Fibroblast of villous mesenchyme (primary cell): Measurements from ENCODE around the gene ZNF423. TPM values are rescaled to one million over a fixed set of nuclear protein-coding genes. Genes with fewer than 3 reads are reported as not detected.

ENCODE experiments used
- DNase-seq: peaks from one replicate; pipeline ENCODE4 v3.0.0-alpha.2; 2010; ENCODE audit warnings: low read depth
- H3K4me3 ChIP-seq: 2 replicates; pipeline ENCODE4 v1.5.1; 2011; ENCODE audit warnings: low read depth, mild to moderate bottlenecking, low read length
- total RNA-seq: library from RNA; depleted of rRNA; stranded (reverse); fragments of >200 nt; gene quantifications from 2 replicates; pipeline ENCODE4 v1.2.3, GENCODE V29; 2012
- TF ChIP-seq, protein P1 (sequence below): IDR thresholded peaks from 2 replicates; pipeline ENCODE4 v1.5.1; 2012; ENCODE audit warnings: low read depth, mild to moderate bottlenecking, low read length; ENCODE audit not compliant: insufficient read depth

The ZNF423 gene
- total RNA-seq, 1 donor: 0.43 TPM

DNA sequence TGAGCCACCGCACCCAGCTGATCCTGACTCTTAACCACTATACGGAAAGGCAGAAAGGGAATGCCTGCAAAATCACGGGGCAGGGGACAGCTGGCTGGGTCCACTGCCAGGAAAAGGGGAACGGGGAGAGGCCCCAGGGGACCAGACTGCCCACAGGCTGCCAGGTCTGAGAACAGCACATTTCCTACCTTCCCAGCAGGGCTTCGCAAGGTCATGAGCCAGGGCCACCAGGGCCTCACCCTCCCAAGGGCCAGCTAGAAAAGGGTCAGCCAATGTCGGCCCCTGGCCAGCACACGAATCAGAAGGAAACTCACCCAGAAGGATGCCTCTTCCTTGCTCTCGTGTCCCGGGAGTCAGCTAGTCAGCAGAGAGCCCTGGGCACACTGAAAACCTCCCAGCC, 118.4 kb downstream of the ZNF423 start:
- TF ChIP-seq, protein P1, sequence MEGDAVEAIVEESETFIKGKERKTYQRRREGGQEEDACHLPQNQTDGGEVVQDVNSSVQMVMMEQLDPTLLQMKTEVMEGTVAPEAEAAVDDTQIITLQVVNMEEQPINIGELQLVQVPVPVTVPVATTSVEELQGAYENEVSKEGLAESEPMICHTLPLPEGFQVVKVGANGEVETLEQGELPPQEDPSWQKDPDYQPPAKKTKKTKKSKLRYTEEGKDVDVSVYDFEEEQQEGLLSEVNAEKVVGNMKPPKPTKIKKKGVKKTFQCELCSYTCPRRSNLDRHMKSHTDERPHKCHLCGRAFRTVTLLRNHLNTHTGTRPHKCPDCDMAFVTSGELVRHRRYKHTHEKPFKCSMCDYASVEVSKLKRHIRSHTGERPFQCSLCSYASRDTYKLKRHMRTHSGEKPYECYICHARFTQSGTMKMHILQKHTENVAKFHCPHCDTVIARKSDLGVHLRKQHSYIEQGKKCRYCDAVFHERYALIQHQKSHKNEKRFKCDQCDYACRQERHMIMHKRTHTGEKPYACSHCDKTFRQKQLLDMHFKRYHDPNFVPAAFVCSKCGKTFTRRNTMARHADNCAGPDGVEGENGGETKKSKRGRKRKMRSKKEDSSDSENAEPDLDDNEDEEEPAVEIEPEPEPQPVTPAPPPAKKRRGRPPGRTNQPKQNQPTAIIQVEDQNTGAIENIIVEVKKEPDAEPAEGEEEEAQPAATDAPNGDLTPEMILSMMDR: no peak

DNA sequence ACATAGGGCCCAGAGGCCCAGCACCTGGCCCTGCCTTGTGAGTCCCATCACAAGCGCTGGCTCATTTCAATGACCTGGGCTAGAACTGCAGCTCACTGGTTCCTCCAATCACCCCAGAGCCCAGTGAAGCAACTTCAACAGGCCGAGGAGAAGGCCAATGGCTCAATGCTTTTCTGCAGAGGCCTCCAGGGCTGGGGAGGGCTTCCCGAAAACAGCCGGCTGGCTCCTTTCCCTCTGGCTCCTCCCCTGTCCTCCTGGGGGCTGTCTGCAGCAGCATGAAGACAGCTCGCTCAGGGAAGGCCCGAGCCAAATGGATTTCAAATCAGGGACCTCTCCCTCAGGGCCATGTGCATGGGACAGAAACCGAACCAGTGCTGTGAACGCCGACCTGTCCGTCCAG, 121.6 kb downstream of the ZNF423 start:
- no peak overlapping the region for H3K4me3 ChIP-seq
- TF ChIP-seq, protein P1: no peak
- no peak for DNase-seq

More for the DNA sequence above, 118.4 kb downstream of the ZNF423 start:
- H3K4me3 ChIP-seq: no peak overlapping the region
- DNase-seq: no peak

DNA sequence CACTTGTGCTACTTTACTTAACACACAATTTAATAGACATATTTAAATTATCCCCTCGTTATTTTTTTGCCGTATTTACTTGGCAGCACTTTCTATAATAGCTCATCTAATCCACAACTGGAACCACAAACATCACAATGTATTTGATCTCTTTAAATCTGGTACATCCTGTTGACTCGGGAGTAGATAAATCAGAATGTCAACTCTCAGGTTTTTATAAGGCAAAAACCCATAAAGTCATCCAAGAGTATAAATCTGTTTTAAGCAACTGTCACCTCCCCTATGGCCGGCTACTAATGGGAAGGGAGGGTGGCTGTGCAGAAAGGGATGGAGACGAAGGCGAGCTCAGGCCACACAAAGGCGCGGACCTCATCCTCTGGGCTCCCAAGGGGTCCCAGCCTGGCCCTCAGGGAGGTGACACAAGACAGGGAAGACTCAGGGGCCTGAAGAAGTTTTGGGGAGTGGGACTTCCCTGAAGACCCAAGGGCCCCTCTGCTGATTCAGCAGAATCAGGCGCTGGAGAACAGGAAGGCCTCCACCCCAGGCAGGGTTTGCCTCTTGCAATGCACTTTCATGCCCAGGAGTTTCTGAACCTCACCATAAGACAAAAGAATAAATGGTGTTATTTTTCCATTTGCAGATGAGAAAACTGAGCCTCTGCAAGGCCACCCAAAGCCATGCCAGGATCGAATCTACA, 122.5 kb downstream of the ZNF423 start:
- peak; percentile 3 for DNase-seq
- H3K4me3 ChIP-seq: no peak overlapping the region
- TF ChIP-seq, protein P1: no peak

DNA sequence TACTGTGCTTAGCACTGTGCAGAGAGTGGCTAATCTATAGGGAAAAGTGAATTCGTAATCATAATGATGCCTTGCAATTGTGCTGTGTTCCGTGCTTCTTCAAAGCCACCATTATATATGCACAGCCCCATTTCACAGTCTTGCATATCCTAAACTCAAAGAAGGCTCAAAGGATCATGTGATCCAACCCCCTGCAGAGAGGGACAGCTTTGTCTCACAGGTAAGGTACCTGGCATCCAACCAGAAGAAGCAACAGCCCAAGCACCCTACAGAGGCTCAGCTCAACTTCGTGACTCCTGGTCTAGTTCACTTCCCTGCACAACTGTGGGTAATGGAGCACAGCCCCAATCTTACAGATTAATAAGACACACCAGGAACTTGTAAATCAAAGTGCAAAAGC, 124.0 kb downstream of the ZNF423 start:
- no peak overlapping the region for H3K4me3 ChIP-seq
- no peak for DNase-seq
- TF ChIP-seq, protein P1: no peak

DNA sequence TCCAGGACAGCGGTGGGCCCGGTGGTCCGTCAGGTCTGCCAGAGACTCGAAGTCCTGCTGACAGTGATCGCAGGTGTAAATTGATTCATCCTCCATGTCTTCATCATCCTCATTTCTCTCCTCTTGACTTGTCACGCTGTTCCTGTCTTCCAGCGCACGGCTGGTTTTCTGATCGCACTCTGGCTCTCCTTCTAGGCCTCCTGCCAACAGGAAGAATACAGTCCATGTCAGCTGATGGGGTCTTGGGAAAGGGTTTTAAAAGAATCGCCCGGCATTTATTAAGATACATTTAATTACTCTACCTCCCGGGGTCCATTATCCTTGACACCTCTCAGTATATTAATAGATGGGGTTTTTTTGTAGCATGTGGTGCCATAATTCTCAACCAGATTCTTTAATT, 125.1 kb downstream of the ZNF423 start:
- TF ChIP-seq, protein P1: no peak
- no peak overlapping the region for H3K4me3 ChIP-seq

DNA sequence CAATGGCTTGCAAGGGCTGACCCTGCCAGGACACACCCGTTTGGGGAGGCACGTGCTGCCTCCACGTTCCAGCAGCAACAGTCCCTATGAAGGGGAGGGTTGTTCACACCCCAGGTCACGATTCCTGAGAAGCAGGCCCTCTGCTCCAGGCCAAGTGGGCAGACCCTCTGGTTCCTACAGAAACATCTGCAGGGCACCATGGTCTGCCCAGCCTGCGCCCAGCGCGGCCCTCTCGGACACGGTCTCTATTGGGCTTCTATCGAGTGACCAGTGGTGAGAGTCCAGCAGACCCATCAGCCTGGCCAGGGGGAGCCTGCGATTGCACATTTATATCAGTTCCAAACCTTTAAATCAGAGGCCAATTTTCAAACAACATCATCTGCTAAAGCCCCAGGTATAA, 128.3 kb downstream of the ZNF423 start:
- H3K4me3 ChIP-seq: no peak overlapping the region
- DNase-seq: no peak
- TF ChIP-seq, protein P1: no peak

More for the DNA sequence above, 125.1 kb downstream of the ZNF423 start:
- DNase-seq: no peak

DNA sequence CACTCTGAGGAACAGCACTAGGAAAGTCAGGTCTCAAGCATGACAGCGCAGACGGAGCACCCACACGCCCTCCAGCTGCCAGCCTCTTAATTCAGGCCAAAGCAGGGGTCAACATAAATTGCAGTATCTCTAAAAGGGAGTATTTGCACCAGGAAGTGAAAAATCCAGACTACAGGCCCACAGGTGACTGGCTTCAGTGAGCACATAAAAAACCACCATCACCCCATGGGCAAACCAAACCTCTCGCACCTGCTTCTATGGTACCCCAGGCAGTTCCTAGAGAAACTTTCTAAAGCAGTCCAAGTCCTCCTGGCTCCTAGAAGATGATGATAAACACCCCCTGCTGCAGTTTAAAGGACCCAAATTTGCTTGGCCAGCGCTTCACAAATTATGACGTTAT, 129.8 kb downstream of the ZNF423 start:
- no peak overlapping the region for H3K4me3 ChIP-seq
- no peak for DNase-seq
- TF ChIP-seq, protein P1: no peak
